ENCODE data around the gene CRHBP. TPM values are rescaled to one million over a fixed set of nuclear protein-coding genes. Genes with fewer than 3 reads are reported as not detected.
"Not testable (repeated sequence)": the region's sequence is repeated elsewhere in the genome, so short reads cannot be mapped to it uniquely, and the experiment has no call there.

CRHBP gene
- total and polyA plus RNA-seq, 2 donors (not counting 1 experiment from before 2014, with no cell fraction given), result 0.62 to 1.7 TPM

DNA sequence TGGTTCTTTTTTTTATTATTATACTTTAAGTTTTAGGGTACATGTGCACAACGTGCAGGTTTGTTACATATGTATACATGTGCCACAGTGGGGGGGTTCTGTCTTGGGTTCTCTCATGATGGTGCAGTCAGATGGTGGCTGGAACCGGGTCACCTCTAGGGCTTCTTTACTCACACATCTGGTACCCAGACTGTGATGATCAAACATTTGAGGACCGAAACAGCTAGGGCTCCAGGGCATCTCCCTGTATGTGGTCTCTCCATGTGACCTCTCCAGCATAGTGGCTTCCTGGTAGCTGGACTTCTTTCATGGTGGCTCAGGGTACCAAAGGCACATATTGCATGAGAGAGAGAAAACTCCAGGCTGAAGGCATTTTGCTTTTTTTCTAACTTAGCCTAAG is 9.8 kb upstream of the CRHBP start:
- peaks cover 0 to 7% (median 1%) of the 10 kb centered on the region in 4 experiments for H3K27me3 ChIP-seq (replicated peaks in 1 of 4; ENCODE audit: control extremely low read depth in 1 of 4, control insufficient read depth in 3 of 4, insufficient read depth in 4 of 4, low read length in 3 of 4)
- ChIA-PET POLR2A (no interaction called here), CTCF (no interaction called here)
- H3K79me2 ChIP-seq (ENCODE audit: control insufficient read depth, insufficient read depth, low read length), result no peaks in the 10 kb centered on the region
- Mint-ChIP-seq H3K27me3 (peaks cover 21% of the 10 kb centered on the region), H3K4me1 (no peaks in the 10 kb centered on the region), H3K4me3 (no peak overlapping the region), H3K9me3 (ENCODE audit: insufficient read depth) (peaks cover 3% of the 10 kb centered on the region), H3K27ac (no peak overlapping the region)
- intact Hi-C loops (cut with micrococcal nuclease), result no loop called here
- DNase-seq, result no peak
- no peak overlapping the region for H2AFZ ChIP-seq (ENCODE audit: insufficient read depth, low read depth, low read length, poor library complexity, severe bottlenecking)
- no peaks in the 10 kb centered on the region for H3K9me3 ChIP-seq (ENCODE audit: control extremely low read depth in 1 of 3, control insufficient read depth in 2 of 3, insufficient read depth in 1 of 3, low read length in 2 of 3)
- H3K36me3 ChIP-seq (replicated peaks in 1 of 2; ENCODE audit: control extremely low read depth in 1 of 2, control insufficient read depth in 1 of 2, extremely low read depth in 1 of 2, insufficient read depth in 2 of 2, low read length in 1 of 2), result no peaks in the 10 kb centered on the region
- ATAC-seq (ENCODE audit: low read depth), result no peak
- WGBS (ENCODE audit: insufficient coverage), result 92% methylated on average over 2 of the region's 3 CpGs
- H3K27ac ChIP-seq (ENCODE audit: low read length in 2 of 2), result no peak overlapping the region
- H3K4me1 ChIP-seq (ENCODE audit: control insufficient read depth in 2 of 2, insufficient read depth in 2 of 2, low read length in 2 of 2), result no peaks in the 10 kb centered on the region
- H4K20me1 ChIP-seq (ENCODE audit: control insufficient read depth, insufficient read depth, low read length, poor library complexity, severe bottlenecking), result no peaks in the 10 kb centered on the region
- no peak overlapping the region for H3K9ac ChIP-seq (ENCODE audit: low read length)
- TF ChIP-seq, protein P1, sequence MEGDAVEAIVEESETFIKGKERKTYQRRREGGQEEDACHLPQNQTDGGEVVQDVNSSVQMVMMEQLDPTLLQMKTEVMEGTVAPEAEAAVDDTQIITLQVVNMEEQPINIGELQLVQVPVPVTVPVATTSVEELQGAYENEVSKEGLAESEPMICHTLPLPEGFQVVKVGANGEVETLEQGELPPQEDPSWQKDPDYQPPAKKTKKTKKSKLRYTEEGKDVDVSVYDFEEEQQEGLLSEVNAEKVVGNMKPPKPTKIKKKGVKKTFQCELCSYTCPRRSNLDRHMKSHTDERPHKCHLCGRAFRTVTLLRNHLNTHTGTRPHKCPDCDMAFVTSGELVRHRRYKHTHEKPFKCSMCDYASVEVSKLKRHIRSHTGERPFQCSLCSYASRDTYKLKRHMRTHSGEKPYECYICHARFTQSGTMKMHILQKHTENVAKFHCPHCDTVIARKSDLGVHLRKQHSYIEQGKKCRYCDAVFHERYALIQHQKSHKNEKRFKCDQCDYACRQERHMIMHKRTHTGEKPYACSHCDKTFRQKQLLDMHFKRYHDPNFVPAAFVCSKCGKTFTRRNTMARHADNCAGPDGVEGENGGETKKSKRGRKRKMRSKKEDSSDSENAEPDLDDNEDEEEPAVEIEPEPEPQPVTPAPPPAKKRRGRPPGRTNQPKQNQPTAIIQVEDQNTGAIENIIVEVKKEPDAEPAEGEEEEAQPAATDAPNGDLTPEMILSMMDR (IDR thresholded peaks at IDR 0.05), result no peak
- TF ChIP-seq EZH2 (IDR thresholded peaks at IDR 0.05; ENCODE audit: borderline replicate concordance, insufficient read depth, low read depth, low read length, poor library complexity, severe bottlenecking), result no peak
- no peak overlapping the region for H3K4me2 ChIP-seq (replicated peaks; ENCODE audit: low read depth, low read length, poor library complexity, severe bottlenecking)
- H3K4me3 ChIP-seq (ENCODE audit: control extremely low read depth in 1 of 5, extremely low read depth in 1 of 5, insufficient read depth in 1 of 5, low read depth in 2 of 5, low read length in 4 of 5), result no peak overlapping the region

DNA sequence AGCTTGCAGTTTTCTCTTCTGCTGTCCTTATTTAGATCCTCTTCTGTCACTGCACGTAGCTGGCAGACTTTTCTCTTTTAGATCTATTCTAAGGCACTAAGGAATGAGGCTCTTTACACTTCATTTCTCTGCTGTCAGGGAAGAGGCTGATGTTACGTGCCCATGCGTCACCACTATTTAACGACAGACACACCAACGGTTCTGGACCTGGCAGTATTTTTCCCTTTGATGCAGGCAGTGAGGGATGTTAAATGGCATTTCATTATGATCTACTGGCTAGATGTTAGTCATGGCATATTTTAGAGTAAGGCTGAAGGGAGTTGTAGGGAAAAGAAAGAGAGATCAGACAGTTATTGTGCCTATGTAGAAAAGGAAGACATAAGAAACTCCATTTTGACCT is 8.2 kb upstream of the CRHBP start:
- H3K27ac Mint-ChIP-seq, result no peak overlapping the region
- WGBS (ENCODE audit: insufficient coverage), result 26% methylated on average over 2 of the region's 5 CpGs
- Histone ChIP-seq H3K4me1 (ENCODE audit: control insufficient read depth in 2 of 2, insufficient read depth in 2 of 2, low read length in 2 of 2) (no peaks in the 10 kb centered on the region), H3K4me3 (ENCODE audit: control extremely low read depth in 1 of 5, extremely low read depth in 1 of 5, insufficient read depth in 1 of 5, low read depth in 2 of 5, low read length in 4 of 5) (no peak overlapping the region), H3K27ac (ENCODE audit: low read length in 2 of 2) (no peak overlapping the region), H3K4me2 (replicated peaks; ENCODE audit: low read depth, low read length, poor library complexity, severe bottlenecking) (no peak overlapping the region), H2AFZ (ENCODE audit: insufficient read depth, low read depth, low read length, poor library complexity, severe bottlenecking) (no peak overlapping the region), H3K79me2 (ENCODE audit: control insufficient read depth, insufficient read depth, low read length) (no peaks in the 10 kb centered on the region), H4K20me1 (ENCODE audit: control insufficient read depth, insufficient read depth, low read length, poor library complexity, severe bottlenecking) (no peaks in the 10 kb centered on the region), H3K9ac (ENCODE audit: low read length) (no peak overlapping the region), H3K9me3 (ENCODE audit: control extremely low read depth in 1 of 3, control insufficient read depth in 2 of 3, insufficient read depth in 1 of 3, low read length in 2 of 3) (no peaks in the 10 kb centered on the region), H3K27me3 (replicated peaks in 1 of 4; ENCODE audit: control extremely low read depth in 1 of 4, control insufficient read depth in 3 of 4, insufficient read depth in 4 of 4, low read length in 3 of 4) (peaks cover 0 to 7% (median 1%) of the 10 kb centered on the region in 4 experiments), H3K36me3 (replicated peaks in 1 of 2; ENCODE audit: control extremely low read depth in 1 of 2, control insufficient read depth in 1 of 2, extremely low read depth in 1 of 2, insufficient read depth in 2 of 2, low read length in 1 of 2) (no peaks in the 10 kb centered on the region)
- TF ChIP-seq EZH2 (IDR thresholded peaks at IDR 0.05; ENCODE audit: borderline replicate concordance, insufficient read depth, low read depth, low read length, poor library complexity, severe bottlenecking), result no peak
- TF ChIP-seq, protein P1 (IDR thresholded peaks at IDR 0.05), result no peak
- DNase-seq (no peak), ATAC-seq (ENCODE audit: low read depth) (no peak)
- peaks cover 3% of the 10 kb centered on the region for H3K9me3 Mint-ChIP-seq (ENCODE audit: insufficient read depth)
- H3K4me1 Mint-ChIP-seq, result no peaks in the 10 kb centered on the region
- no peak overlapping the region for H3K4me3 Mint-ChIP-seq
- H3K27me3 Mint-ChIP-seq, result peaks cover 32% of the 10 kb centered on the region
- CTCF ChIA-PET, result no interaction called here
- intact Hi-C loops (cut with micrococcal nuclease), result no loop called here
- POLR2A ChIA-PET, result no interaction called here

DNA sequence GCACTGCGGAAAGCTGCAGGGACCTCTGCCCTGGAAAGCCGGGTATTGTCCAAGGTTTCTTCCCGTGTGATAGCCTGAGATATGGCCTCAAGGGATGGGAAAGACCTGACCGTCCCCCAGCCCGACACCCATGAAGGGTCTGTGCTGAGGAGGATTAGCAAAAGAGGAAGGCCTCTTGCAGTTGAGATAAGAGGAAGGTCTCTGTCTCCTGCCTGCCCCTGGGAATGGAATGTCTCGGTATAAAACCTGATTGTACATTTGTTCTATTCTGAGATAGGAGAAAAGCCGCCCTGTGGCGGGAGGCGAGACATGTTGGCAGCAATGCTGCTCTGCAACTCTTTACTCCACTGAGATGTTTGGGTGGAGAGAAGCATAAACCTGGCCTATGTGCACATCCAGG is 7.6 kb upstream of the CRHBP start:
- WGBS (ENCODE audit: insufficient coverage), result 68% methylated on average over 4 of the region's 9 CpGs
- H3K27ac ChIP-seq (ENCODE audit: low read length in 2 of 2); DNase-seq; H3K4me1 ChIP-seq (ENCODE audit: control insufficient read depth in 2 of 2, insufficient read depth in 2 of 2, low read length in 2 of 2); H3K36me3 ChIP-seq (replicated peaks in 1 of 2; ENCODE audit: control extremely low read depth in 1 of 2, control insufficient read depth in 1 of 2, extremely low read depth in 1 of 2, insufficient read depth in 2 of 2, low read length in 1 of 2); H3K4me2 ChIP-seq (replicated peaks; ENCODE audit: low read depth, low read length, poor library complexity, severe bottlenecking); H3K4me3 ChIP-seq (ENCODE audit: control extremely low read depth in 1 of 5, extremely low read depth in 1 of 5, insufficient read depth in 1 of 5, low read depth in 2 of 5, low read length in 4 of 5); H3K9me3 Mint-ChIP-seq (ENCODE audit: insufficient read depth); intact Hi-C loops (cut with micrococcal nuclease); H3K27me3 ChIP-seq (replicated peaks in 1 of 4; ENCODE audit: control extremely low read depth in 1 of 4, control insufficient read depth in 3 of 4, insufficient read depth in 4 of 4, low read length in 3 of 4); H4K20me1 ChIP-seq (ENCODE audit: control insufficient read depth, insufficient read depth, low read length, poor library complexity, severe bottlenecking); H3K9me3 ChIP-seq (ENCODE audit: control extremely low read depth in 1 of 3, control insufficient read depth in 2 of 3, insufficient read depth in 1 of 3, low read length in 2 of 3); H3K79me2 ChIP-seq (ENCODE audit: control insufficient read depth, insufficient read depth, low read length); H2AFZ ChIP-seq (ENCODE audit: insufficient read depth, low read depth, low read length, poor library complexity, severe bottlenecking); POLR2A ChIA-PET; H3K27ac Mint-ChIP-seq; CTCF ChIA-PET; H3K4me3 Mint-ChIP-seq; H3K4me1 Mint-ChIP-seq; ATAC-seq (ENCODE audit: low read depth); H3K9ac ChIP-seq (ENCODE audit: low read length): not testable (repeated sequence)
- peaks cover 33% of the 10 kb centered on the region for H3K27me3 Mint-ChIP-seq
